CD14-positive monocyte (primary cell): Measurements from ENCODE around the gene DYNC1I1. TPM values are rescaled to one million over a fixed set of nuclear protein-coding genes. Genes with fewer than 3 reads are reported as not detected.

Experiments used
- DNase-seq, 3 donors: peaks; one replicate each; pipeline ENCODE4 v3.0.0-alpha.2; 2011 to 2022
- H2AFZ ChIP-seq: 2 replicates; pipeline ENCODE4 v1.6.0; 2012; ENCODE audit warnings: mild to moderate bottlenecking, low read depth, low read length, inconsistent platforms; ENCODE audit not compliant: insufficient read depth, poor library complexity, severe bottlenecking
- H3K27ac ChIP-seq, 2 donors: 1 replicate in 1 of 2; 2 replicates in 1 of 2; pipeline ENCODE4 v1.5.1; 2012 to 2013; ENCODE audit warnings: low read length in 2 of 2, control low read depth in 1 of 2, inconsistent platforms in 1 of 2, low read depth in 1 of 2, mild to moderate bottlenecking in 1 of 2
- H3K27me3 ChIP-seq, 2 donors: one replicate each; pipeline versions ENCODE4 v1.6.0 to v1.6.1; 2011 to 2013; ENCODE audit warnings: low read length in 2 of 2; ENCODE audit not compliant: control insufficient read depth in 2 of 2, insufficient read depth in 2 of 2
- H3K36me3 ChIP-seq, 2 donors: replicated peaks in 1 of 2; 1 replicate in 1 of 2; 2 replicates in 1 of 2; pipeline versions ENCODE4 v1.5.1 to v1.6.1; 2012 to 2013; ENCODE audit warnings: low read length in 2 of 2, control low read depth in 1 of 2, inconsistent platforms in 1 of 2, mild to moderate bottlenecking in 1 of 2; ENCODE audit not compliant: insufficient read depth in 2 of 2, control insufficient read depth in 1 of 2
- H3K4me1 ChIP-seq, 2 donors: 1 replicate in 1 of 2; 2 replicates in 1 of 2; pipeline versions ENCODE4 v1.5.1 to v1.6.1; 2012 to 2013; ENCODE audit warnings: low read length in 2 of 2, control low read depth in 1 of 2, inconsistent platforms in 1 of 2, mild to moderate bottlenecking in 1 of 2, moderate library complexity in 1 of 2; ENCODE audit not compliant: insufficient read depth in 2 of 2, control insufficient read depth in 1 of 2
- H3K4me2 ChIP-seq: replicated peaks from 2 replicates; pipeline ENCODE3; 2012; ENCODE audit warnings: low read length, moderate library complexity, mild to moderate bottlenecking; ENCODE audit not compliant: poor library complexity, severe bottlenecking; ENCODE audit errors: extremely low read depth
- H3K4me3 ChIP-seq, 3 experiments: fragments of 200-600 bp in 1 of 3; sonication (generic) in 1 of 3; replicated peaks in 1 of 3; 1 replicate in 2 of 3; 2 replicates in 1 of 3; pipeline ENCODE4 v1.5.1; 2011 to 2013; ENCODE audit warnings: low read length in 3 of 3, mild to moderate bottlenecking in 3 of 3, control low read depth in 2 of 3, low read depth in 2 of 3, inconsistent platforms in 1 of 3, moderate library complexity in 1 of 3
- H3K79me2 ChIP-seq: 2 replicates; pipeline ENCODE4 v1.6.0; 2012; ENCODE audit warnings: mild to moderate bottlenecking, control low read depth, inconsistent platforms, low read length, moderate library complexity; ENCODE audit not compliant: insufficient read depth
- H3K9ac ChIP-seq: 2 replicates; pipeline ENCODE4 v1.6.0; 2017; ENCODE audit warnings: low read length, mild to moderate bottlenecking; ENCODE audit not compliant: insufficient read depth, poor library complexity, severe bottlenecking
- H3K9me3 ChIP-seq, 2 donors: replicated peaks in 1 of 2; 1 replicate in 1 of 2; 2 replicates in 1 of 2; pipeline versions ENCODE4 v1.5.1 to v1.6.1; 2012 to 2013; ENCODE audit warnings: low read length in 2 of 2, control low read depth in 1 of 2; ENCODE audit not compliant: control insufficient read depth in 1 of 2, insufficient read depth in 1 of 2
- H4K20me1 ChIP-seq: 2 replicates; pipeline ENCODE4 v1.6.0; 2012; ENCODE audit warnings: mild to moderate bottlenecking, low read length, control low read depth, moderate library complexity; ENCODE audit not compliant: insufficient read depth
- H3K27ac Mint-ChIP-seq, 7 donors: one replicate each; pipeline ENCODE4 v1.8.0; 2020; ENCODE audit warnings: mild to moderate bottlenecking in 7 of 7, mixed read lengths in 7 of 7, moderate library complexity in 6 of 7, inconsistent platforms in 2 of 7
- H3K27me3 Mint-ChIP-seq, 3 donors: one replicate each; pipeline ENCODE4 v1.8.0; 2021 to 2022; ENCODE audit warnings: low read depth in 3 of 3, mild to moderate bottlenecking in 3 of 3, mixed read lengths in 3 of 3, moderate library complexity in 3 of 3, inconsistent platforms in 1 of 3
- H3K36me3 Mint-ChIP-seq, 2 donors: one replicate each; pipeline ENCODE4 v1.8.0; 2020; ENCODE audit warnings: mixed read lengths in 2 of 2, inconsistent platforms in 1 of 2, mild to moderate bottlenecking in 1 of 2
- H3K4me1 Mint-ChIP-seq: one replicate; pipeline ENCODE4 v1.8.0; 2020; ENCODE audit warnings: mild to moderate bottlenecking, mixed read lengths
- H3K4me3 Mint-ChIP-seq, 2 donors: one replicate each; pipeline ENCODE4 v1.8.0; 2020; ENCODE audit warnings: mild to moderate bottlenecking in 2 of 2, mixed read lengths in 2 of 2, moderate library complexity in 1 of 2
- H3K9me3 Mint-ChIP-seq, 7 donors: one replicate each; pipeline ENCODE4 v1.8.0; 2020 to 2022; ENCODE audit warnings: mixed read lengths in 7 of 7, mild to moderate bottlenecking in 6 of 7, moderate library complexity in 6 of 7, inconsistent platforms in 2 of 7
- WGBS: methylation state at CpG from one replicate; pipeline ENCODE4 v1.1.5; 2013; ENCODE audit warnings: missing lambda C conversion rate; ENCODE audit not compliant: insufficient coverage; 5-methylcytosine and 5-hydroxymethylcytosine counted together
- intact Hi-C, 2 donors: fragments of 100-400 bp; cut with micrococcal nuclease; formaldehyde crosslinking; loops; one replicate each; pipeline versions ENCODE4 v1.15.0 to v1.15.1; 2023
- polyA plus RNA-seq, 3 donors: library from polyadenylated mRNA; depleted of rRNA in 1 of 3; unstranded in 2 of 3; stranded (reverse) in 1 of 3; fragments of 300-500 nt in 2 of 3; fragments of >200 nt in 1 of 3; fragmentation: Illumina TruSeq in 2 of 3; gene quantifications; 1 replicate in 2 of 3; 2 replicates in 1 of 3; pipeline ENCODE4 v1.2.3, GENCODE V29; 2012 to 2021
- TF ChIP-seq, protein P1 (sequence below): fragments of 200-600 bp; IDR thresholded peaks from one replicate; pipeline ENCODE4 v1.8.0; 2022; ENCODE audit warnings: antibody characterized with exemption, mild to moderate bottlenecking

The DYNC1I1 gene
- polyA plus RNA-seq, 3 donors = not detected

DNA sequence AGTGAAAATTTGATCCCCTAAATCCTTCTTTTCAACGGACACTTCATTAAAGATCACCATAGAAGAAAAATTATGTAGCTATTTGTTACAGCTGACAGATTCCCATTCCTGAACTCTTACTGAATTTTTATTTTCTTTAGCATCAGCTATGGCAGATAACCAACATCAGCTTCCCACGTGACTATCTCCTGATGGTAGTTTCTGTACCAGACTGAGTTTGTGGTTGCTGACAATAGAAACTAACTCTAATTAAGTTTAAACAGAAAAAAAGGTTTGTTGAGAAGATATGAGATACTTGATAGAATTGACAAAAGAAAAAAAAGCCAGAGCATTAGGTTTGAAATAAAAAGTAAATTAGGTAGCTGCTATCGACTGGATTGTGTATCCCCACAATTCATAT, 101.8 kb downstream of the DYNC1I1 start:
- Mint-ChIP-seq H3K27me3 (peaks cover 0 to 5% (median 1%) of the 10 kb centered on the region in 3 donors), H3K9me3 (peaks cover 0 to 6% (median 3%) of the 10 kb centered on the region in 7 donors), H3K27ac (no peak overlapping the region), H3K36me3 (no peaks in the 10 kb centered on the region), H3K4me1 (no peaks in the 10 kb centered on the region), H3K4me3 (no peak overlapping the region)
- no peak overlapping the region for H3K4me3 ChIP-seq
- H4K20me1 ChIP-seq = no peaks in the 10 kb centered on the region
- no peak overlapping the region for H3K9ac ChIP-seq
- H3K4me1 ChIP-seq = no peaks in the 10 kb centered on the region
- no peak for DNase-seq
- no peaks in the 10 kb centered on the region for H3K79me2 ChIP-seq
- no CpG with 5 or more reads among the region's 3 CpGs for WGBS
- H3K27me3 ChIP-seq = no peaks in the 10 kb centered on the region
- no peaks in the 10 kb centered on the region for H3K9me3 ChIP-seq
- intact Hi-C loops = no loop called here
- H3K4me2 ChIP-seq = no peak overlapping the region
- H3K36me3 ChIP-seq = no peaks in the 10 kb centered on the region
- H3K27ac ChIP-seq = no peak overlapping the region
- H2AFZ ChIP-seq = no peak overlapping the region
- TF ChIP-seq, protein P1, sequence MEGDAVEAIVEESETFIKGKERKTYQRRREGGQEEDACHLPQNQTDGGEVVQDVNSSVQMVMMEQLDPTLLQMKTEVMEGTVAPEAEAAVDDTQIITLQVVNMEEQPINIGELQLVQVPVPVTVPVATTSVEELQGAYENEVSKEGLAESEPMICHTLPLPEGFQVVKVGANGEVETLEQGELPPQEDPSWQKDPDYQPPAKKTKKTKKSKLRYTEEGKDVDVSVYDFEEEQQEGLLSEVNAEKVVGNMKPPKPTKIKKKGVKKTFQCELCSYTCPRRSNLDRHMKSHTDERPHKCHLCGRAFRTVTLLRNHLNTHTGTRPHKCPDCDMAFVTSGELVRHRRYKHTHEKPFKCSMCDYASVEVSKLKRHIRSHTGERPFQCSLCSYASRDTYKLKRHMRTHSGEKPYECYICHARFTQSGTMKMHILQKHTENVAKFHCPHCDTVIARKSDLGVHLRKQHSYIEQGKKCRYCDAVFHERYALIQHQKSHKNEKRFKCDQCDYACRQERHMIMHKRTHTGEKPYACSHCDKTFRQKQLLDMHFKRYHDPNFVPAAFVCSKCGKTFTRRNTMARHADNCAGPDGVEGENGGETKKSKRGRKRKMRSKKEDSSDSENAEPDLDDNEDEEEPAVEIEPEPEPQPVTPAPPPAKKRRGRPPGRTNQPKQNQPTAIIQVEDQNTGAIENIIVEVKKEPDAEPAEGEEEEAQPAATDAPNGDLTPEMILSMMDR = no peak

DNA sequence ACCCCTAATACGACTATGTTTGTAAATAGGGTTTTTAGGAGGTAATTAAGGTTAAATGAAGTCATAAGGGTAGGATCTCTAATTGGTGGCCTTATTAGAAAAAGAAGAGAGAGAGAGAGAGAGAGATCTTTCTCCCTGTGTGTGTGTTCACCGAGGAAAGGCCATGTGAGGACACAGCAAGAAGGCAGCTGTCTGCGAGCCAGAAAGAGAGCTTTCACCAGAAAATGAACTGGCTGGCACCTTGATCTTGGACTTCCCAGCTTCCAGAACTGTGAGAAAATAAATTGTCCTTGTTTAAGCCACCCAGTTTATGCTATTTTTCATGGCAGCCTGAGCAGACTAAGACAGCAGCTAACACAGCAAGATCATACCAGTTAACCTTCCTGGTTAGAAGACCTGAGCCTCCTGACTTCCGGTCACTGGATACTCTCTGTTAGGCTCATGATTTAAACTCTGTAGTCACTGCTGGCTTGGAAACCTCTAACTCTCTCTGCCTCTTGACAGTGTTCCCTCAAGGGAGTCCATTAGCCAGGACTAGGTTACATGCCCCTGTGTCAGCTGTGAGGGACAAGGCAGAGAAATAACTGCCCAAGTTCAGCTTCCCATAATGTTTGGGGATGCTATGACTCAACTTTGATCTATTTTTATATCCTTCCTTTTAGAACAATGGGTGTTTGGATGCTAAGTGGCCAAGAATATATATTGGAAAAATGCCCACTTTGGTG, 102.3 kb downstream of the DYNC1I1 start:
- WGBS = 93% methylated on average over 3 of the region's 4 CpGs
- H3K27me3 ChIP-seq = no peaks in the 10 kb centered on the region
- Mint-ChIP-seq H3K4me1 (no peaks in the 10 kb centered on the region), H3K27me3 (peaks cover 0 to 5% (median 1%) of the 10 kb centered on the region in 3 donors), H3K9me3 (peaks cover 0 to 8% (median 3%) of the 10 kb centered on the region in 7 donors), H3K27ac (no peak overlapping the region), H3K36me3 (no peaks in the 10 kb centered on the region), H3K4me3 (no peak overlapping the region)
- no peak for DNase-seq
- no peak overlapping the region for H2AFZ ChIP-seq
- no peaks in the 10 kb centered on the region for H3K4me1 ChIP-seq
- no peak overlapping the region for H3K4me3 ChIP-seq
- H4K20me1 ChIP-seq = no peaks in the 10 kb centered on the region
- H3K4me2 ChIP-seq = no peak overlapping the region
- H3K9ac ChIP-seq = no peak overlapping the region
- intact Hi-C loops = no loop called here
- TF ChIP-seq, protein P1 = no peak
- no peaks in the 10 kb centered on the region for H3K9me3 ChIP-seq
- H3K27ac ChIP-seq = no peak overlapping the region
- H3K36me3 ChIP-seq = no peaks in the 10 kb centered on the region
- H3K79me2 ChIP-seq = no peaks in the 10 kb centered on the region
